HG03175 (cell line): Measurements from ENCODE around the gene TBC1D10A.

ENCODE experiments used
- ATAC-seq: cut with Tn5 transposase; IDR thresholded peaks from one replicate; pipeline ENCODE4 v1.9.1; 2021; ENCODE audit warnings: mild to moderate bottlenecking, moderate library complexity; ENCODE audit not compliant: unreplicated experiment

The TBC1D10A gene

GRCh38 chr22:30287648-30288418 is 38.9 kb downstream of the TBC1D10A start:
- no peak for ATAC-seq

- no peak for ATAC-seq
Measured at GRCh38 chr22:30286813-30287647, 39.7 kb downstream of the TBC1D10A start.

- ATAC-seq: no peak
Measured at GRCh38 chr22:30286331-30286730, 40.4 kb downstream of the TBC1D10A start.

- no peak for ATAC-seq
Measured at GRCh38 chr22:30285846-30286200, 40.9 kb downstream of the TBC1D10A start.

- ATAC-seq: no peak
Measured at GRCh38 chr22:30285176-30285845, 41.4 kb downstream of the TBC1D10A start.

GRCh38 chr22:30284666-30285065 is 42.1 kb downstream of the TBC1D10A start:
- no peak for ATAC-seq

- ATAC-seq: no peak
Measured at GRCh38 chr22:30284172-30284571, 42.6 kb downstream of the TBC1D10A start.

GRCh38 chr22:30283342-30283741 is 43.4 kb downstream of the TBC1D10A start:
- no peak for ATAC-seq

GRCh38 chr22:30282616-30283046 is 44.1 kb downstream of the TBC1D10A start:
- no peak for ATAC-seq

- ATAC-seq: no peak
Measured at GRCh38 chr22:30280505-30280904, 46.2 kb downstream of the TBC1D10A start.

GRCh38 chr22:30279932-30280331 is 46.8 kb downstream of the TBC1D10A start:
- ATAC-seq: no peak

- no peak for ATAC-seq
Measured at GRCh38 chr22:30279046-30279788, 47.5 kb downstream of the TBC1D10A start.

- no peak for ATAC-seq
Measured at GRCh38 chr22:30277547-30278344, 49.0 kb downstream of the TBC1D10A start.

- no peak for ATAC-seq
Measured at GRCh38 chr22:30276039-30276438, 50.7 kb downstream of the TBC1D10A start.

- no peak for ATAC-seq
Measured at GRCh38 chr22:30275625-30276024, 51.1 kb downstream of the TBC1D10A start.

- no peak for ATAC-seq
Measured at GRCh38 chr22:30274437-30274812, 52.3 kb downstream of the TBC1D10A start.

GRCh38 chr22:30273711-30274436 is 52.9 kb downstream of the TBC1D10A start:
- ATAC-seq: no peak

GRCh38 chr22:30272781-30273601 is 53.8 kb downstream of the TBC1D10A start:
- ATAC-seq: no peak

- ATAC-seq: no peak
Measured at GRCh38 chr22:30270832-30271231, 55.9 kb downstream of the TBC1D10A start.
